GM12878 (cell line): ENCODE data around the gene CHCHD6.

Experiments used
- CBFB ChIP-seq: IDR thresholded peaks from 2 replicates; pipeline ENCODE4 v1.6.1; 2016; ENCODE audit warnings: antibody characterized with exemption, low read depth
- CHD2 ChIP-seq: IDR thresholded peaks from 2 replicates; pipeline ENCODE4 v1.6.1; 2011; ENCODE audit warnings: low read depth, low read length, improper control_type of control experiment, borderline replicate concordance
- GABPA ChIP-seq: IDR thresholded peaks from 2 replicates; pipeline ENCODE4 v1.6.1; 2014; ENCODE audit warnings: antibody characterized with exemption, low read depth, mild to moderate bottlenecking, inconsistent platforms
- POLR2A ChIP-seq: IDR thresholded peaks from 2 replicates; pipeline ENCODE4 v1.6.1; 2011; ENCODE audit warnings: low read depth, mild to moderate bottlenecking, low read length
- RELA ChIP-seq: fragments of 450-650 bp; IDR thresholded peaks from 2 replicates; pipeline ENCODE4 v1.8.0; 2014; ENCODE audit warnings: borderline replicate concordance; ENCODE audit not compliant: partially characterized antibody
- SP1 ChIP-seq: IDR thresholded peaks from one replicate; pipeline ENCODE4 v1.6.1; 2011; ENCODE audit warnings: low read depth, low read length
- TF ChIP-seq, protein P1 (sequence below), 3 experiments: IDR thresholded peaks in 2 of 3; conservative IDR thresholded peaks in 1 of 3; 2 replicates each; pipeline ENCODE4 v1.5.1; 2011; ENCODE audit warnings: low read depth in 3 of 3, low read length in 3 of 3, mild to moderate bottlenecking in 3 of 3, control low read depth in 2 of 3, moderate library complexity in 2 of 3, inconsistent platforms in 1 of 3, mixed read lengths in 1 of 3; ENCODE audit not compliant: control insufficient read depth in 2 of 3, insufficient read depth in 1 of 3; ENCODE audit errors: extremely low read depth in 1 of 3
- TF ChIP-seq, protein P2 (sequence below): IDR thresholded peaks from 2 replicates; pipeline ENCODE4 v1.6.1; 2012; ENCODE audit warnings: low read depth, low read length, improper control_type of control experiment
- TF ChIP-seq, protein P3 (sequence below): fragments of 450-650 bp; IDR thresholded peaks from 2 replicates; pipeline ENCODE4 v1.6.1; 2014; ENCODE audit warnings: mild to moderate bottlenecking

DNA sequence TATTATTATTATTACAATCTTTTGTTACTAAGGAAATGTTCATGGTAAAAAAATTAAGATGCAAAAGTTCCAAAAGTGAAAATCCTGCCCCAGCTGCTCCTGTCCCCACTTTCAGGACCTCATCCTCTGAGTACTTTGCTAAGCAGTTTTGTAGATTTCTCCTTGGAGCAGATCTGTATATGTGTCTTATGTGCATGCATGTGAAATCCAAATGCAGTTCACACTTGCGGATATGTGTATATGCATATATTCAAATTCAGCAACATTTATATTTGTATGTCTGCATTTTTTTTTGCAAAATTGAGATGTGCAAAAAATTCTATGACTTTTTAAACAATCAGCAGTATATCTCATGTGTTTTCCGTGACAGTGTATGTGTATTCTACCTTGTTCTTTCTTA lies 19.2 kb downstream of the CHCHD6 start:
- TF ChIP-seq, protein P1, sequence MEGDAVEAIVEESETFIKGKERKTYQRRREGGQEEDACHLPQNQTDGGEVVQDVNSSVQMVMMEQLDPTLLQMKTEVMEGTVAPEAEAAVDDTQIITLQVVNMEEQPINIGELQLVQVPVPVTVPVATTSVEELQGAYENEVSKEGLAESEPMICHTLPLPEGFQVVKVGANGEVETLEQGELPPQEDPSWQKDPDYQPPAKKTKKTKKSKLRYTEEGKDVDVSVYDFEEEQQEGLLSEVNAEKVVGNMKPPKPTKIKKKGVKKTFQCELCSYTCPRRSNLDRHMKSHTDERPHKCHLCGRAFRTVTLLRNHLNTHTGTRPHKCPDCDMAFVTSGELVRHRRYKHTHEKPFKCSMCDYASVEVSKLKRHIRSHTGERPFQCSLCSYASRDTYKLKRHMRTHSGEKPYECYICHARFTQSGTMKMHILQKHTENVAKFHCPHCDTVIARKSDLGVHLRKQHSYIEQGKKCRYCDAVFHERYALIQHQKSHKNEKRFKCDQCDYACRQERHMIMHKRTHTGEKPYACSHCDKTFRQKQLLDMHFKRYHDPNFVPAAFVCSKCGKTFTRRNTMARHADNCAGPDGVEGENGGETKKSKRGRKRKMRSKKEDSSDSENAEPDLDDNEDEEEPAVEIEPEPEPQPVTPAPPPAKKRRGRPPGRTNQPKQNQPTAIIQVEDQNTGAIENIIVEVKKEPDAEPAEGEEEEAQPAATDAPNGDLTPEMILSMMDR (IDR thresholded peaks at IDR 0.05 in 2 of 3, conservative IDR thresholded peaks at IDR 0.05 in 1 of 3; ENCODE audit: control insufficient read depth in 2 of 3, extremely low read depth in 1 of 3, insufficient read depth in 1 of 3, low read depth in 3 of 3, low read length in 3 of 3): no peak
- TF ChIP-seq GABPA (no peak), POLR2A (no peak), RELA (no peak), SP1 (no peak), CHD2 (no peak), CBFB (no peak)
- TF ChIP-seq, protein P2, sequence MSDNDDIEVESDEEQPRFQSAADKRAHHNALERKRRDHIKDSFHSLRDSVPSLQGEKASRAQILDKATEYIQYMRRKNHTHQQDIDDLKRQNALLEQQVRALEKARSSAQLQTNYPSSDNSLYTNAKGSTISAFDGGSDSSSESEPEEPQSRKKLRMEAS: no peak
- TF ChIP-seq, protein P3, sequence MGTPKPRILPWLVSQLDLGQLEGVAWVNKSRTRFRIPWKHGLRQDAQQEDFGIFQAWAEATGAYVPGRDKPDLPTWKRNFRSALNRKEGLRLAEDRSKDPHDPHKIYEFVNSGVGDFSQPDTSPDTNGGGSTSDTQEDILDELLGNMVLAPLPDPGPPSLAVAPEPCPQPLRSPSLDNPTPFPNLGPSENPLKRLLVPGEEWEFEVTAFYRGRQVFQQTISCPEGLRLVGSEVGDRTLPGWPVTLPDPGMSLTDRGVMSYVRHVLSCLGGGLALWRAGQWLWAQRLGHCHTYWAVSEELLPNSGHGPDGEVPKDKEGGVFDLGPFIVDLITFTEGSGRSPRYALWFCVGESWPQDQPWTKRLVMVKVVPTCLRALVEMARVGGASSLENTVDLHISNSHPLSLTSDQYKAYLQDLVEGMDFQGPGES: no peak
